GM18867 (cell line): Measurements from ENCODE around the gene C6orf141.

Experiments
- ATAC-seq: cut with Tn5 transposase; IDR thresholded peaks from one replicate; pipeline ENCODE4 v1.9.1; 2021; ENCODE audit warnings: mild to moderate bottlenecking, moderate library complexity; ENCODE audit not compliant: unreplicated experiment

Gene C6orf141

DNA sequence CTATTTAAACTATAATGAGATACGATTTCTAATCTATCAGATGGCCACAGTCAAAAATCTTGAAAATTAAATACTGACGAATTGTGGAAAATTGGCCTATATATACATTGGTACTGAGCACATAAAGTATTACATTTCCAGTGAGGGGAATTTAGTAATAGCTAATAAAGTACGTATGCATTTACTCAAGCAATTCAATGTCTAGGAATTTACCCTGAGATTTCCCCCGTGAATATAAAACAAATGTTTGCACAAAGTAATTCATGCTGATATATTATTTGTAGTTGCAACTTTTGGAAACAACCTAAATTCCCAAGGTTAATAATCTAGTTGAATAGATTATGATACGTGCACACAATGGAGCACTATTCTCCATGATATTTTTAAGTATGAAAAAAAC lies 14.7 kb upstream of the C6orf141 start:
- ATAC-seq: no peak

DNA sequence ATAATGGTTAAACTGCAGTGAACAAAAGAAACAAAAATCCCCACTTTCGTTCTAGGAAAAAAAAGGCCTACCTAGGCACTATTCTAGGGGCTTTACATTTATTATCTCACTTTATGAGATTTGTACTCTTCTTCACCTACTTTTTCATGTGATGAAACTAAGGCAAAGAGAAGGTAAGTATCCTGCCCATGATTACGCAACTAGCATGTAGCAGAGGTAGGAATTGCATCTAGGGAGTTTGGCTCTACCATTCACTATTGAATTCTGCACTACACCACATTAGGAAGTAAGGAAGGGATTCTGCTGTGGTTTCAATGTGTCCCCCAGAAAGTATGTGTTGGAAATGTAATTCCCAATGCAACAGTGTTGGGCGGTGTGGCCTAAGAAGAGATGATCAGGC lies 11.4 kb upstream of the C6orf141 start:
- no peak for ATAC-seq

DNA sequence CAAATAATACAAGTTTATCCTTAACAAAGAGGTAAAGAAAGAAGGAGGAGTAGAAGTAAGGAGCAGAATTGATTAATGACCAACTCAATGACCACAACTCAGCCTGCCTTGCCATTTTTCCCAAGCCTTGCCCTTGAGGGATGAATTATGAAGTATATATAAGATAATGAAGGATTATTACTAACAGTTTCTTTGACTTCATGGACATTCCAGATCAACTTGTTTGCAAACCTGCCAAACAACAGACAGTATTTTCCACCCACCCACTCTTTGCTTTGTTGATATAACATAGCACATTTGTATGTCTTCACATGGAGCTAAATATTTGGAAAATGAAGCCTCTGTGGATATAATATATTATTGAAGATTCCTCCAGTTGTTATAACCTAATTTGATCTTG lies 9.9 kb upstream of the C6orf141 start:
- no peak for ATAC-seq

DNA sequence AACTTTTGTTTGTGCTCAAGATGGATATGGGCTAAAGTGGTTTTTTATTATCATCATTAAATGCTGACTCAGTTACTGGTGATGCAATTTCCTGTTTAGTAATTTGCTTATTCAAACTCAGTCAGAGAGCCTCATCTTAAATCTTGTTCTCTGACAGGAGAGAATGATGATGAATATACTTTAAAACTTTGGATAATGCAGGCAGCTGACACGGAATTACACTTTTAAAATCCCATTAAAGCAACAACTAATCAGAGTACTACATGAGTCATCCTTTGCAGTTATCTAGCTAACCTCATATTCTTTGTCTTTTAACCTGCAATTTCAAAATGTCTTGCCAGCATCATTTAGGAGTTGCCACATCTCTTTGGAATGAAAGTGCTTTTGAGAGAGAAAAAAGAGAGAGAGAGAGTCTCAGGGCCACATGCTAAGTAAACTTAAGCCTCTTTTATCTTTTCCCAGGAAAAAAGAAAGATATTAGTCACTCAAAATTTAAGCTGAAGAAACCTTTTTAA lies 9.2 kb upstream of the C6orf141 start:
- no peak for ATAC-seq

DNA sequence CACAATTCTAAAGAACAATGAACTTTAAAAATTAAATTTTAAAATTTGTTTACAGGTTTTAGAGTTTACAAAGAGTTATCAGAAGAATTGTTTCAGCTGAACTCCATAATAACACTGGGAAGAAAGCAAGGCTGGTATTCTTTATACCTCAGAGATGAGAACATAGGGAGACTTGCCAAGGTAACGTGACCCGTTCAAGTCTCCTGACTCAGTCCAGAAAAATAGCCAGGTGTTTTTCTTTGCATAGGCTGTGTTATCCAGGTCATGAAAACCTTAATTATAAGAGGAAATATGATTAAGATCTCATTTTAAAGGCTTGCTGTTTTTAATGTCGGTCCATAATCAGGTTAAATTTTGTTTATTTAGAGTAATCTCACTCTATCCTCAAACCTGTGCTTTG lies 8.5 kb upstream of the C6orf141 start:
- ATAC-seq: no peak

DNA sequence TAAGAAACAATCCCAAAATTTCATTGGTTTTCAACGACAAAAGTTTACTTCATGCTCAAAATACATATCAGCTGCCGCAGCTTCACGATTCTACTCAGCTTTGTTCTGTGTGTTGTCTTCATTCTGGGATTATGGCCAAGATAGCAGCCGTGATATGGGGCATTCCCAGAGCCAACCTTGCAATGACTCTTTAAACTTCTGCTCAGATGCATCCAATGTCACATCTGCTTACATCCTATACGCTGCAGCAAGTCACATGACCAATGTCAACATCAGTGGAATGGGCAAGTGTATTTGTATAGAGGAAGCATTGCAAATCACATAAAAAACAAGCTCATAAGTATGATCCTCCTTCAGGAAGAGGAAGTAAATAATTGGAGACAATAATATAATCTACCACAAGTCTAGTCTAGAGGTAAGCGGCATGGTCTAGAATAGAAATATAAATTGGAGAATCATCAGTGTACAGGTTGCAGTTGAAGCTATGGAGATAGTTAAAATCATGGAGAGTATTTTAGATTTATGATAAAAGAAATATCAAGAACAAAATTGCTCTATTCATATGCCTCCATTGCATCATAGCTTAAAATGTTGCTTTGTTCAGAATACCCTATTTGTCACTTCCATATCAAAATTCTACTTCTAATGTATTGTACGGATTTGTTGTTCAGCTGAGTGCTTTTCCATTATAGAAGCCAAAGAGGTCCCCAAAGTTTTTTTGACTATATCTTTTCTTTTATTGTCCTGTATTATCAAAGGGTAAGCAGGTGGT lies 7.2 kb upstream of the C6orf141 start:
- ATAC-seq: no peak

DNA sequence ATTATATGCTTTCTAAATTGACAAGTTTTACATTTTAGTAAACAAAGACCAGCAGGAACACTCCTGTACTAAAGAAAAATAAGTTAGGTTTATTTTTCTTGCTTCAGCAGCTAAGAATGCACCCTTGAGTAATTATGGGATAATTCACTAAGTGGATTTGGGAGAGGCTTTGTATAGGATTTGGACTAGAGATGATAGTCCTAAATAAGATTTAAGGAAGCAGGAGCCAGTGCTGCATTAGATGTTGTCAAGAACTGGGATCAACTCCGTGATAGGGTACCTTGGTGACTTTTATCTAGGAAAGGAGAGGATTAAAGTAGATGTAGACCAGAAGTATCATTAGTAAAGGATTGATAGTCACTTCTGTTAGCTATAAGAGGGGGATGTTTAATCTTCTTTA lies 4.1 kb upstream of the C6orf141 start:
- no peak for ATAC-seq

DNA sequence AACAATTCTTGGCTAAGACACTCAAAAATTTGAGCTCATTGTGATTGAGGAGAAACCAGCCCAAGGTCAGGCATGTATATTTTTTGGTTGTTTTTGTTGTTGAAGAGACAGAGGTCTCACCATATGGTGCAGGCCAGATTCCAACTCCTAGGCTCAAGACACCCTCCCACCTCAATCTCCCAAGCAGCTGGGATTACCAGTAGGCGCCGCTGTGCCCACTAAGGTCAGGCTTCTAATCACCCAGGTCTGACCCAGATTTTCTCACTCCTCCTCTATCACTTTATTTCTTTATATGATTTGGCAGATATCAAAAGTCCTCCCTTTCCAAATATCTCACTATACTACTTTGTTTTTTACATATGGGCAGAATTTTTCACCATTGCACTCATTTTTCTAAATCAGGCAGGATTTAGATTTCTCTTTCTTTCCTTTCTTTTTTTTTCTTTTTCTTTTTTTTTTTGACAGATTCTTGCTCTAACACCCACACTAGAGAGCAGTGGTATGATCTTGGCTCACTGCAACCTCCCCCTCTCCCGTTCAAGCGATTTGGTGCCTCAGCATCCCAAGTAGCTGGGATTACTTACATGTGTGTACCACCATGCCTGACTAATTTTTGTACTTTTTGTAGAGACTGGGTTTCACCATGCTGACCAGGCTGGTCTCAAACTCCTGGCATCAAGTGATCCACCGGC lies 1.7 kb upstream of the C6orf141 start:
- ATAC-seq: no peak

DNA sequence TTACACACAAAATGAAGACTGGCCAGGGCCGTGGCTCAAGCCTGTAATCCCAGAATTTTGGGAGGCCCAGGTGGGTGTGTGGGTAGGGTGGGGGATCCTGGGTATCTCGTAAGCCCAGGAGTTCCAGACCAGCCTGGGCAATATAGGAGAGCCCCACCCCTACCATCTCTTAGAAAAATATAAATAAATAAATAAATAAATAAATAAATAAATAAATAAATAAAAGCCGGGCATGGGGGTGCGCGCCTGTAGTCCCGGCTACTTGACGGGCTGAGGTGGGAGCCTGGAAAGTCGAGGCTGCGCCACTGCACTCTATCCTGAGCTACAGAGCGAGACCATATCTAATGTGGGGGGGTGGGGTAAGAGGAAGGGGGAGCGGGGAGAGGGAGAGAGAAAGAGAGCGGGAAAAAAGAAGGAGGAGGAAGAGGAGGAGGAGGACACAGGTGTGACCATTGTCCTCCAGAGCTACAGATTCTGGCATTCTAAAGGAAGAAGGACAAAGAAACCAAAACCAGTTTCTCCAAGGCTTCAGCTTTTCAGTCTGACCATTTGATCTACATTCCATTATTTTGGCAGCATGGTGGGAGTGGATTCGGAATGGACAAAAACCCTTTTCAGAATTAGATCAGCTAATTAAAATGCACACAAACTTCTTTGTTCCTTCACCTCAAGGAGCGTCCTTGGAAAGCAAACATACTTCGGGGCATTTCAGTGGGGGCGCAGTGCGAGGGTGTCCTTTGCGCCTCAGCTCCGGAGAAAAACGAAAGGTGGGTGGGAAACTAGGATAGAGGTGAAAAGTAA lies 577 bp upstream of the C6orf141 start:
- no peak for ATAC-seq

DNA sequence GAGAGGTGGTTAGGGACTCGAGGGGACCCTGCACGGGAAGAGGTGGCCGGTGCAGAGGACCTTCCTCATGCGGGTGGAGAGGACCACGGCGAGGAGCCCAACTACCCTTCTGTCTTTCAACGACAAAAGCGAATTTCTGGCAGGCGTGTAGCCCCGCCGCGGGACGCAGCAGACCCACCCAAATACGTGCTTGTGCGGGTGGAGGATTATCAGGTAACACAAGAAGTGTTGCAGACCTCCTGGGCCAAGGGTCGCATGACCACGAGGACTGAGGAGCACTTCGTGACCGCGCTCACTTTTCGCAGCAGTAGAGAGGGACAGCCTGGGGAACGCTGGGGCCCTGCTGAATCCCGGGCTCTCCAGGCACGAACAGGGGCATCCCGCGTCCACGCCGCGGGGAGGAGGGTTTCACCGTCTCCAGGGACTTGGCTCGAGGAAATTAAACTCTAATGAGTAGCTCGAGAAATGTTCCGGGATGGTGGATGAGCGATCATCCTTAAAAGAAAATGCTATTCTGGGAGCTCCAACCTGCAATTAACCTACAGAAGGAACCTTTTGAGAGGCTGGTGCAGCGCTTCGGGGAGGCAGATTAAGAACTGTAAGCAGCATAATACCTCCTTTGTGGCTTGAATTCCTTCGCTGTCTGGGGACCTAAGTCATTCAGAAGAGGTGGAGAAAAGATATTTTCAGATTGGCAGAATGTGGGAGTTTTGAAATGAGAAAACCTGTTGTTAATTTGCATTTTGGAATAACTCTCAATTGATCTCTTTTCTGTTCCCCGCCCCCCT lies 804 bp downstream of the C6orf141 start:
- ATAC-seq: peak; percentile 40

DNA sequence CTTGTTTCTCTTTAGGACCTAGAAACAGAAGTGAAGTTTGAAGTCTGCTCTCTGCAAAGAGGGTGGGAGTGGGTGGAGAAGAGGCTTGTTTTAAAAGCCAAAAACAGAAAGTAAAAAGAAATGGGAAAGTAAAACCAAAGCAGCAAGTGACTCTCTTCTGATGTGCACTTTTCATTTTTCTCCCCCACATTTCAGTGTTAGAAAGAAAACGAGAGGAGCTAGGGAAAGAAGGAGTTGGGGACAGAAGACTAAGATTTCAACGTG lies 1.3 kb downstream of the C6orf141 start:
- peak; percentile 60 for ATAC-seq

DNA sequence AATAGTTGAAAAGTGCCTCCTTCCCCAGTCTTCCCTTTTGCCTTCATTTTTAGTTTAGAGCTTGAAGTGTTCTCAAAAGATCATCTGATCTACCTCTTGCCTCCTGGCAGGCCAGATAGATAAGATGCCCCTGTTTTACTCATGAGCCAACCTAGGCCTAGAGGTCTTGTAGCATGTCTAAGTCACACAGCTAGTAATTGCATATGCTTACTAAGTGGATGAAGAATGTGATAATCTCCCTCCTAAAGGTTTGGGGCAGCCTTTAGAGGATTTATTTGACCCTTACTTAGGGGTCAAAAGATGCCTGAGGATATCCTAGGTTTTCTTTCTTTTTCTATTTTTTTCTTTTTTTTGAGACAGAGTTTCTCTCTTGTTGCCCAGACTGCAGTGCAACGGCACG lies 2.1 kb downstream of the C6orf141 start:
- ATAC-seq: no peak

DNA sequence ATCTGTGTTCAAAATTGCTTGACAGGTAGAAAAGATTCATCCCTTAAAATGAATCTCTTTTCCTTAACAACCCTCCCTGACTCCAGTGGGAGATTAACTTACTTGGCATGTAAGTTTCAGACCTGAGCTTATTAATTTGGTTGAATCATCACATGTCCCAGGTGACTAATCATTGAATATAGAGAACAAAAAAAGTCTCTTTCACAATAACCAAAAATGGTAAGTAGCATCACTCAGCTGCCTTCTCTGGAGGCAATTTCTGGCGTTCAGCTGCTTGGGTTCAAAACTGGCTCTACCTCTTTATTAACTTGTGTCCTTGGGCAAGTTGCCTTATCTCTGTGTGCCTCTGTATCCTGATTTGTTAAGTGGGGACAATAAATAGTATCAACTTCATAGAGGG lies 2.9 kb downstream of the C6orf141 start:
- ATAC-seq: no peak

DNA sequence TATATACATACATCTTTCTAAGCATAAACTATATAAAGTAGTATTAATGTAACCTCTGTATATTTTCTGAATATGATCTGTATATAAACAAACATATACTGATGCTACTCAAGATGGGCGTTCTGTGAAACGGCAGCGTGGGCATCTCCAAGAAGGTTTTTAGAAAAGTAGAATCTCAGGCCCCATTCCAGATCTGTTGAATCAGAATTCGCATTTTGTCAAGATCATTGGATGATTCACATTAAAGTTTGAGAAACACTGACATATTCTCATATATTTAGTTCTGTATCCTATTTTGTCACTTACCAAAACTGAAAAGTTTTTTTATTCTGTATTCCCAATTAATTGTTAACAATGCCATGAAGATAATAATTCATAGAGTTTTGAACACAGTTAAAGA lies 5.5 kb downstream of the C6orf141 start:
- ATAC-seq: no peak

DNA sequence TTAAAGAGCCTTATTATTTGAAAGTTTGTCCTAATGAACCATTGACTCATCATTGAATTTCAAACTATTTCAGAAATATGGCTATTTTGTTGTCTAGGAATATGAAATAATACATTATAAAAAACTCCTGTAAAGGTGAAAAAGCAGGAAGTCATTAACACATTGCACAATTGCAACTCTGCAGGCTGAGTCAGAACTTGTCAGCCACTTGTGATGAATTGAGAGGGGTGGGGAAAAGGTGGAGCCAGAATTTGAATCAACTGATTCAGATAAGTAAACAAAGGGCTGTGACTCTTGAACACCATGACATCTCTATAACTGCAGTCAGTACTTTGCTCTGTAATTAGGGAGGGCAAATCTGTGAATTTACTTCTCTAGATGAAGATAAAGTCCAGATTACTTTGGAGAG lies 6.0 kb downstream of the C6orf141 start:
- no peak for ATAC-seq

DNA sequence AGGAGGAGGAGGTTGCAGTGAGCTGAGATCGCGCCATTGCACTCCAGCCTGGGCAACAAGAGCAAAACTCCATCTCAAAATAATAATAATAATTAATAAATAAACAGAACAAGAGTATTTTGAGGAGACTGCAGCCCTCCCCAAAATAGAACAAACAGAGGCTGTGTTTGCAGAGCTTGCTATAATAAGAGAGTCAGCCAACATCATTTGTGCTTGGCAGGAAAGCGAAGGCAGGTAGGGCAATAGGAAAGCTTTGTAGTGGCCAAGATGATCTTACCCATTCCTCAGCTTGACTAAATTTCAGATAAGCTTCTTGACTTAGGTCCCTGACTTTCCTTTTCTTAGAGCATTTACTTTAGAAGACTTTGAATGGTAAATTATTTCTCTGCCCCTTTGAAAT lies 6.7 kb downstream of the C6orf141 start:
- no peak for ATAC-seq

DNA sequence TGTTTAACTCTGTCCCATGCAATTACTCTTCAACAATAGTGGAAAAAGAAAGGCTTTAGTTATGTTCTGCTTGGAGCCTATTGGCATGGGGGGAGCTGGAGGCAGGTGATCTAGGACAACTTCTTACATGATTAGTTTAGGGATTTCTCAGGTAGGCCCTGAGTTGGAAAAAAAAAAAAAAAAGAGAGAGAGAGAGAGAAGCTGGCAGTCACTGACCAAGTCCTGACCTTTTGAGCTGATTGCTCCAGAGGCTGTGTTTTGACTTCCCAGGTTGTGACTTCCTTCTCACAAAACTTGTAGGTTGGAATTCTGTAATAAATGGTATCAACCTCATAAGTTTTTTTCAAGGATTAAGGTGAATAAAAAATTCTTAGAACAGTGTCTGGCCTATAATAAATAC lies 7.8 kb downstream of the C6orf141 start:
- ATAC-seq: no peak

DNA sequence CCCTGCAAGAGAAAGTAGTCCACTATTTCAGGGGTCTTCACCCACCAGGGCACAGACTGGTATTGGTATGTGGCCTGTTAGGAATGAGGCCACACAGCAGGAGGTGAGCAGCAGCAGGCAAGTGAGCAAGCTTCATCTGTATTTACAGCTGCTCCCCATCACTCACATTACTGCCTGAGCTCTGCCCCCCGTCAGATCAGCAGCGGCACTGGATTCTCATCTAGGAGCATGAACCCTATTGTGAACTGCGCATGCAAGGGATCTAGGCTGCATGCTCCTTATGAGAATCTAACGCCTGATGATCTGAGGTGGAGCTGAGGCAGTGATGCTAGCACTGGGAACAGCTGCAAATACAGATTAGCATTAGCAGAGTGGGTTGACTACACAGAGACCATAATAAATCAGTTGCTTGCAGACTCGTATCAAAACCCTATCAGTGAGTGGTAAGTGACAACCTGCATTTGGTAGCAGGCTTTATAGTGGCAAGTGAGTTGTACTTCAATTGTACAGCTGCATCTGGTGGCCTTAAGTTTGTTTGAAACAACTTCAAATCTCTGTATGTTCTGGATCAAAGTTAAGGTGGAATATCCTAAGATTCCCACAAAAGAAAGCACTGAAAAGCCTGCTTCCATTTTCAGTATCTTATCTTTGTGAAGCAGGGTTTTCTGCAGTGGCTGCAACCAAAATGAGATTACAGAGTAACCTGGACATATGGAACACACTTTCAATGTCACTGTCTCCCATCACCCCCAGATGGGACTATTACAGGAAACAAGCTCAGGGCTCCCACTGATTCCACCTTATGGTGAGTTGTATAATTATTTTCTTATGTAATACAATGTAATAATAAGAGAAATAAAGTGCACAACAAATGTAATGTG lies 12.8 kb downstream of the C6orf141 start:
- no peak for ATAC-seq

DNA sequence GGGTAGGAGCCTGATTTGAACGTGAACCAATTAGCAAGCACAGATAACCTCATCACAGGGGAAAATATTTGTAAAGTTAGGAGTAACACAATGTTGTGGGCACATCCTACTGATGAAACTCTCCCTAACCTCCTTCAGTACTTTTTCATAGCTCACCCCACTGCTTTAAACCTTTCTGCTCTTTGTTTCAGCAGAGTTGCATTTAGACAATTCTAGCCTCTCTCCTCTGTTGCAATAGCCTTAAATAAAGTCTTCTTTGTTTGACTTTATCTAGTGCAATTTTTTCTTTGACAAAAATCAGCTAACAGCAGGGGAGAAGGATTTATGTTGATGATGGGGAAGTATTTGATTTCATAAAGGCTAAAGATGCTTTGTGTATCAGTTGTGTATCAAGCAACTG lies 14.1 kb downstream of the C6orf141 start:
- ATAC-seq: no peak

DNA sequence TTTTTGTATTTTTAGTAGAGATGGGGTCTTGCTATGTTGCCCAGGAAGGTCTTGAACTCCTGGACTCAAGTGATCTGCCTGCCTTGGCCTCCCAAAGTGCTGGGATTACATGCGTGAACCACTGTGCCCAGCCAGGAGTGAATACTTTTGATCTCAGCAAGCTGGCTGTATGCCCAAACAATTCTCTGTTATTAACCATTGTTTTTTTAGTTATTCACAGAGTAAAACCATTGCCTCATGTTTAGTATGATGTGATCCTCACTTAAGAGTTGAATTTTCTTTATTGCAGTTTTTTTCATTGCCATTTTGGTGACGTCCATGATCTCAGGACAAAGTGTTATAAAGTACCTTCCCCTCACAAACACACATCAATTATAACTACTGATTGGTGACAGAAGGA lies 14.8 kb downstream of the C6orf141 start:
- ATAC-seq: no peak
